ENCODE measurements around the gene MDK.

MDK gene

DNA sequence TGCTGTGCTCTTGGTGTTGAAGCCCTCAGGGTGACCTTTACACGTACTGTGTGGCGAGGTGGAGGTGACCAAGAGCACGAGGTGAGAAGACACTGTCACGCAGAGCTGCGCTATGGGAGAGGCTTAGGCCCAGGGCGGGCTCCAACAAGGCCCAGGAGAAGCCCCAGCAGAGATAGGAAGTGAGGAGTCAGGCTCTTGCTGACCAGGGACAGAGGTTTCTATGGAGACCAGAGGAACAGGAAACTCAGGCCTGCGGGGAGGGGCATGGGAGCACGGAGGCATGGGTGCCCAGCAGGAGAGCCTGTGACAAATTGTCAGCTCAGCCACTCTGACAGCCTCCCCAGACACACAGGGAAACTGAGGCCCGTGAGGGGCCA lies 18.4 kb upstream of the MDK start:
- no peaks in the 10 kb centered on the region for H3K9me2 ChIP-seq (replicated peaks; ENCODE audit: low read depth, low read length)
- H3K9ac ChIP-seq (ENCODE audit: low read depth, low read length, poor library complexity, severe bottlenecking): peak overlapping the region; percentile 97
- H3K4me3 ChIP-seq (ENCODE audit: low read length, poor library complexity, severe bottlenecking): peak overlapping the region; percentile 74
- H3K4me2 ChIP-seq (ENCODE audit: low read depth, low read length, poor library complexity, severe bottlenecking): peak overlapping the region; percentile 96
- peaks cover 24% of the 10 kb centered on the region; the same call in 1 of the 2 replicates for H3K36me3 ChIP-seq (ENCODE audit: insufficient read depth, low read length)
- peaks cover 31% of the 10 kb centered on the region for H3K4me1 ChIP-seq (ENCODE audit: insufficient read depth, low read length, poor library complexity, severe bottlenecking)
- no peak overlapping the region for H2AFZ ChIP-seq (ENCODE audit: low read length)
- H3F3A ChIP-seq (ENCODE audit: low read depth): no peaks in the 10 kb centered on the region; the same call in 1 of the 2 replicates
- no peaks in the 10 kb centered on the region for H3K27me3 ChIP-seq (ENCODE audit: insufficient read depth, low read length, poor library complexity, severe bottlenecking)
- H3K79me2 ChIP-seq (ENCODE audit: insufficient read depth, low read length): peaks cover 94% of the 10 kb centered on the region
- TF ChIP-seq, protein P1, sequence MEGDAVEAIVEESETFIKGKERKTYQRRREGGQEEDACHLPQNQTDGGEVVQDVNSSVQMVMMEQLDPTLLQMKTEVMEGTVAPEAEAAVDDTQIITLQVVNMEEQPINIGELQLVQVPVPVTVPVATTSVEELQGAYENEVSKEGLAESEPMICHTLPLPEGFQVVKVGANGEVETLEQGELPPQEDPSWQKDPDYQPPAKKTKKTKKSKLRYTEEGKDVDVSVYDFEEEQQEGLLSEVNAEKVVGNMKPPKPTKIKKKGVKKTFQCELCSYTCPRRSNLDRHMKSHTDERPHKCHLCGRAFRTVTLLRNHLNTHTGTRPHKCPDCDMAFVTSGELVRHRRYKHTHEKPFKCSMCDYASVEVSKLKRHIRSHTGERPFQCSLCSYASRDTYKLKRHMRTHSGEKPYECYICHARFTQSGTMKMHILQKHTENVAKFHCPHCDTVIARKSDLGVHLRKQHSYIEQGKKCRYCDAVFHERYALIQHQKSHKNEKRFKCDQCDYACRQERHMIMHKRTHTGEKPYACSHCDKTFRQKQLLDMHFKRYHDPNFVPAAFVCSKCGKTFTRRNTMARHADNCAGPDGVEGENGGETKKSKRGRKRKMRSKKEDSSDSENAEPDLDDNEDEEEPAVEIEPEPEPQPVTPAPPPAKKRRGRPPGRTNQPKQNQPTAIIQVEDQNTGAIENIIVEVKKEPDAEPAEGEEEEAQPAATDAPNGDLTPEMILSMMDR (conservative IDR thresholded peaks at IDR 0.05; ENCODE audit: low read length): no peak
- no peak for TF ChIP-seq EZH2phosphoT487 (IDR thresholded peaks at IDR 0.05; ENCODE audit: borderline replicate concordance)
- peaks cover 59% of the 10 kb centered on the region for H4K20me1 ChIP-seq (ENCODE audit: insufficient read depth, low read length, poor library complexity, severe bottlenecking)
- H3K9me3 ChIP-seq (ENCODE audit: insufficient read depth, low read depth, low read length): no peaks in the 10 kb centered on the region

DNA sequence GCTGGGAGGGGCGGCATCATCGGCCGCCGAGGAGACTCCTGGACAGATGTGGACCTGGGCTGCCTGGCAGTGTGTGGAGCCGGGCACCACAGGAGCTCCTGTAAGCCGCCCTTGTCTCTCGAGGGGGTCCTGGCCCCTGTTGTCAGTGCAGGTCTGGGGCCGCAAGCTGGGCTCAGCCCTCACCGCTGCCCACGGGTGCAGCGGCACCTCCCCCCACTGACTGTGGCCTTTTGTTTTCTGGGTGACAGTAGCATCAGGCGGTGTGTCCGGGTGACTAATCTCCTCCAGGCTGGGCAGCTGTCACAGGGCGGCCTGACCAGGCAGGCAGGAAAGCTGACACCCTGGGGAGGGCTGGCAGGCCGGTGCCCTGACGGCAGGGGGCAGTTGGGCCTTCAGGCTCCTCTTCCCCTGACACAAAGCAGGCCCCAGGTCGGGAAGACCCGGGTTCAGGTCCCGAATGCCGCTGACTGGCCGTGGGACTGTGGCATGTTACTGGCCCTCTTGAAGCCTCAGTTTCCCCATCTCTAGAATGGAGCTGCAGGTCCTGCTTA lies 17.9 kb upstream of the MDK start:
- H3K9ac ChIP-seq (ENCODE audit: low read depth, low read length, poor library complexity, severe bottlenecking): peak overlapping the region; percentile 97
- peaks cover 31% of the 10 kb centered on the region for H3K4me1 ChIP-seq (ENCODE audit: insufficient read depth, low read length, poor library complexity, severe bottlenecking)
- H3K27me3 ChIP-seq (ENCODE audit: insufficient read depth, low read length, poor library complexity, severe bottlenecking): no peaks in the 10 kb centered on the region
- no peaks in the 10 kb centered on the region for H3K9me3 ChIP-seq (ENCODE audit: insufficient read depth, low read depth, low read length)
- no peaks in the 10 kb centered on the region; the same call in 1 of the 2 replicates for H3F3A ChIP-seq (ENCODE audit: low read depth)
- no peak overlapping the region for H2AFZ ChIP-seq (ENCODE audit: low read length)
- H3K79me2 ChIP-seq (ENCODE audit: insufficient read depth, low read length): peaks cover 94% of the 10 kb centered on the region
- no peaks in the 10 kb centered on the region for H3K9me2 ChIP-seq (replicated peaks; ENCODE audit: low read depth, low read length)
- TF ChIP-seq EZH2phosphoT487 (IDR thresholded peaks at IDR 0.05; ENCODE audit: borderline replicate concordance): no peak
- TF ChIP-seq, protein P1 (conservative IDR thresholded peaks at IDR 0.05; ENCODE audit: low read length): no peak
- peak overlapping the region; percentile 74 for H3K4me3 ChIP-seq (ENCODE audit: low read length, poor library complexity, severe bottlenecking)
- peaks cover 29% of the 10 kb centered on the region; the same call in 1 of the 2 replicates for H3K36me3 ChIP-seq (ENCODE audit: insufficient read depth, low read length)
- H4K20me1 ChIP-seq (ENCODE audit: insufficient read depth, low read length, poor library complexity, severe bottlenecking): peaks cover 64% of the 10 kb centered on the region
- peak overlapping the region; percentile 96 for H3K4me2 ChIP-seq (ENCODE audit: low read depth, low read length, poor library complexity, severe bottlenecking)

DNA sequence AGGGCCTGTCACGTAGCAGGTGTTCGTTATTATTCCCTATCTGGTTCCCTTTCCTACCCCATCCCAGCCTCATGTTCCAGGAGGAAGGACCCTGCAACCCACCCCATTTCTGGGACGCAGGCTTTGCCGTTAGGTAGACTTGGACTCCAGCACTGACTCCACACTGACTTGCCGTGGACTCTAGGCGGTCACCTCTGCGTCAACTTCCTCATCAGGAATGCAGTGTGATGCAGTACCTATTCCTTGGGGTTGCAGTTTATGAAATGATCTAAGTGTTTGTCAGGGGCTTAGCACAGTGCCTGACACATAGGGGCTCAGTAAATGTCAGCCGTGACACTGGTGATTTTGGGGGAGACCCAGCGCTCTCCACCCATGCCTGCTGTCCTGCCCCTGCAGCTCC lies 17.4 kb upstream of the MDK start:
- Histone ChIP-seq H3K4me2 (ENCODE audit: low read depth, low read length, poor library complexity, severe bottlenecking) (no peak overlapping the region), H3K9me2 (replicated peaks; ENCODE audit: low read depth, low read length) (no peaks in the 10 kb centered on the region), H3K27me3 (ENCODE audit: insufficient read depth, low read length, poor library complexity, severe bottlenecking) (no peaks in the 10 kb centered on the region), H3K9me3 (ENCODE audit: insufficient read depth, low read depth, low read length) (no peaks in the 10 kb centered on the region), H4K20me1 (ENCODE audit: insufficient read depth, low read length, poor library complexity, severe bottlenecking) (peaks cover 66% of the 10 kb centered on the region), H3K79me2 (ENCODE audit: insufficient read depth, low read length) (peaks cover 91% of the 10 kb centered on the region), H3F3A (ENCODE audit: low read depth) (no peaks in the 10 kb centered on the region; the same call in 1 of the 2 replicates), H3K4me3 (ENCODE audit: low read length, poor library complexity, severe bottlenecking) (no peak overlapping the region), H3K36me3 (ENCODE audit: insufficient read depth, low read length) (peaks cover 34% of the 10 kb centered on the region; the same call in 1 of the 2 replicates), H2AFZ (ENCODE audit: low read length) (no peak overlapping the region), H3K4me1 (ENCODE audit: insufficient read depth, low read length, poor library complexity, severe bottlenecking) (peaks cover 31% of the 10 kb centered on the region), H3K9ac (ENCODE audit: low read depth, low read length, poor library complexity, severe bottlenecking) (no peak overlapping the region)
- TF ChIP-seq EZH2phosphoT487 (IDR thresholded peaks at IDR 0.05; ENCODE audit: borderline replicate concordance): no peak
- TF ChIP-seq, protein P1 (conservative IDR thresholded peaks at IDR 0.05; ENCODE audit: low read length): no peak
